IgD-negative memory B cell (primary cell): ENCODE results near the gene CLCN5. TPM values are rescaled to one million over a fixed set of nuclear protein-coding genes. Genes with fewer than 3 reads are reported as not detected.

Source experiments
- H3K27ac Mint-ChIP-seq, 3 donors: one replicate each; pipeline ENCODE4 v1.8.0; 2020 to 2022; ENCODE audit warnings: mild to moderate bottlenecking in 3 of 3, mixed read lengths in 3 of 3, moderate library complexity in 1 of 3
- H3K27me3 Mint-ChIP-seq: one replicate; pipeline ENCODE4 v1.8.0; 2021; ENCODE audit warnings: mixed read lengths
- H3K36me3 Mint-ChIP-seq: one replicate; pipeline ENCODE4 v1.8.0; 2020; ENCODE audit warnings: mild to moderate bottlenecking, mixed read lengths
- H3K4me1 Mint-ChIP-seq, 3 donors: one replicate each; pipeline ENCODE4 v1.8.0; 2020 to 2022; ENCODE audit warnings: mixed read lengths in 3 of 3, mild to moderate bottlenecking in 1 of 3
- H3K4me3 Mint-ChIP-seq, 4 donors: one replicate each; pipeline ENCODE4 v1.8.0; 2020 to 2022; ENCODE audit warnings: mild to moderate bottlenecking in 4 of 4, mixed read lengths in 4 of 4, moderate library complexity in 3 of 4
- H3K9me3 Mint-ChIP-seq, 3 donors: one replicate each; pipeline ENCODE4 v1.8.0; 2020 to 2021; ENCODE audit warnings: mixed read lengths in 3 of 3, mild to moderate bottlenecking in 1 of 3
- polyA plus RNA-seq: library from polyadenylated mRNA; unstranded; fragments of 300-500 nt; fragmentation: Illumina TruSeq; gene quantifications from one replicate; pipeline ENCODE4 v1.2.3, GENCODE V29; 2021

The CLCN5 gene
- polyA plus RNA-seq, 1 donor from 2014 or later, result 0.56 TPM

DNA sequence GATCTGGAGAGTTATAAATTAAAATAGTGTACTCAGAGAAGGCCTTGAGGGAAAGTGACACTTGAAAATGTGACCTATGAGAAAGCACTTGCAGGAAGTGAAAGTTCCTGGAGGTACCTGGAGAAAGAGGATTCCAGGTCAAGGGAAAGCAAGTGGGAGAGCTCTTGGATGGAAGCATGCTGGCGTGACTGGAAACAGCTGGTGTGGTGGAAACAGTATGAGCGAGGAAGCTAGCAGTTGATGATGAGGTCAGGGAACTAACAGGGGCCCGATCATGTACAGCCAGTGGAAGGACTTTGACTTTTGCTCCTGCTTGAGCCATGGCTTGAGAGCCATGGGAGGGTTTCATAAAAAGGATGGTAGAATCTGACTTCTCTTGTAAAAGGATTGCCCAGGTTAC lies 9.5 kb upstream of the CLCN5 start:
- Mint-ChIP-seq H3K4me3 (no peak overlapping the region), H3K36me3 (no peaks in the 10 kb centered on the region), H3K9me3 (no peaks in the 10 kb centered on the region), H3K4me1 (peaks cover 4 to 7% (median 5%) of the 10 kb centered on the region in 3 donors), H3K27me3 (no peaks in the 10 kb centered on the region), H3K27ac (no peak overlapping the region)

DNA sequence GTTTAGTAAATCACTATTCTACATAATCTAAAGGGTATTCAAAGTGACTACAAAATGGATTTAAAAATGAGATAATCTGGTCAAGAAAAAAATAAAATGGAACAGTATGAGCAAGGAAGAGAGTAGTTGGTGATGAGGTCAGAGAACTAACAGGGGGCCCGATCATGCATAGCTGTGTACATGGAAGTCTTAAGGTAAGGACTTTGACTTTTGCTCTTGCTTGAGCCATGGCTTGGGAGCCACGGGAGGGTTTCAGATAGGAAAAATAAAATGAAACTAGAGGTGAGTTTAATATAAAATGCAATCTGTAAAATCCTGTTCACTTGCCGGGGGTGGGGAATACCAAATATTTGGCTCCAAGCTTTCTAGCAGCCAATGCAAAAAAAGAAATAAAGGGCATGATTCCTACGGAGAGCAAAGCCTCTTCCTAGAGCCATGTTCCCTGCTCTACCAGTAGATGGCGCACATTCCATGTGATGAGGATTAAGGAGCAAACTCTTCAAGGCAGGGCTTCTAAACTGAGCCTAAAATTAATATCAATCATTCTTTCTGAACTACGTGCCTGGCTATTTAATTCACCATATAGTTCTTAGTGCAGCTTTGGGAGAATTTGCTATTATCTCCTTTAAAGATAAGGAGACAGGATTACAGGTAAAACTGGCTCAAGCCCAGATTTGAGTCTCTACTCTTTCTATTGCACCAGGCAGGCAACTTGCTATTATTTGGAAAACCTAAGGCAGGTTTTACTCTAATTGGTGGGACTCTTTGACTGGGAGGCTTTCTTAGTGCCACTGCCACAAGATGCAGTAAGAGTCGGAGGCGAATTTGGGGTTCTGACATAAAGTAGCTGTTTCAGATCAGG lies 6.8 kb upstream of the CLCN5 start:
- Mint-ChIP-seq H3K4me3 (no peak overlapping the region), H3K4me1 (peaks cover 0 to under 1% (median 0%) of the 10 kb centered on the region in 3 donors), H3K36me3 (no peaks in the 10 kb centered on the region), H3K9me3 (no peaks in the 10 kb centered on the region), H3K27ac (no peak overlapping the region), H3K27me3 (no peaks in the 10 kb centered on the region)

DNA sequence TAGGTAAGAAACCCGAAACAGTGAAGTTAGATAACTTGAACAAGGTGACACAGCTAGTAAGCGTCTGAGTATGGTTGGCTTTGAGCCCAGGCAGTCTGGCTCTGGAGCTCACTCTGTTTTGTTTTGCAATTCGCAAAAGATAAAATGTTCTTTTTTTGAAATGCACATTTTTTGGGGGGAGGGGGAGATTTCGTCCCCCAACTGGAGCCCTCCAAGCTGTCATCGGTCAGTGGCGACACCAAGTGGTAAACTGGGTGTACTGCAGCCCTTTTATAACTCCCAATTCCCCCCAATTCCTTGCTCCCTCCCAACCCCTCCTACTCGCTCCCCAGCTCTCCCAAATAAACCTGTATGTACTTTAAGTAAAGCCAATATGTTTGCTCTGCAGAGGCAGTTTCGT lies 2.8 kb upstream of the CLCN5 start:
- Mint-ChIP-seq H3K4me1 (peaks cover 0 to 11% (median 6%) of the 10 kb centered on the region in 3 donors), H3K27ac (no peak overlapping the region), H3K36me3 (no peaks in the 10 kb centered on the region), H3K27me3 (peaks cover 4% of the 10 kb centered on the region), H3K9me3 (no peaks in the 10 kb centered on the region), H3K4me3 (no peak overlapping the region)

DNA sequence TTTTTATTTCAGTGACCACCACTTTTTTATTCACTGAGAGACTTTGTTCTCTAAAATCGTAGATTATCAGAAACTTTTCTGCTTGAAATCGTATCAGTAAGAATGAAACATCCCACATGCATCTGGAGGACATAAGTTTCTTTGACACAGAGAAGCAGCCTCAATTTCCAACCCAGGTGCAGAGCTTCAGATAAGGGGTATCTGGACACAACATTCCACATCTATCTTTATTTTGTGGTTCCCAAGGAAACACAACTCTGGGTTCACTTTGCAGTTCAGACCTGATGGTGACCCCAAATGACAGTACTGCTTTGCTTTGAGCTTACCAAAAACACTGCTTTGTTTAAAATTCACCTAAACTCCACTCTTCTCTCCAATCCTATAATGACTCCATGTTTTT lies 1.3 kb upstream of the CLCN5 start:
- peaks cover 4% of the 10 kb centered on the region for H3K27me3 Mint-ChIP-seq
- no peaks in the 10 kb centered on the region for H3K36me3 Mint-ChIP-seq
- H3K4me3 Mint-ChIP-seq, result no peak overlapping the region
- H3K4me1 Mint-ChIP-seq, result peaks cover 0 to 11% (median 6%) of the 10 kb centered on the region in 3 donors
- H3K9me3 Mint-ChIP-seq, result no peaks in the 10 kb centered on the region
- peak overlapping the region in 1 of 3 donors; percentile 57 for H3K27ac Mint-ChIP-seq

DNA sequence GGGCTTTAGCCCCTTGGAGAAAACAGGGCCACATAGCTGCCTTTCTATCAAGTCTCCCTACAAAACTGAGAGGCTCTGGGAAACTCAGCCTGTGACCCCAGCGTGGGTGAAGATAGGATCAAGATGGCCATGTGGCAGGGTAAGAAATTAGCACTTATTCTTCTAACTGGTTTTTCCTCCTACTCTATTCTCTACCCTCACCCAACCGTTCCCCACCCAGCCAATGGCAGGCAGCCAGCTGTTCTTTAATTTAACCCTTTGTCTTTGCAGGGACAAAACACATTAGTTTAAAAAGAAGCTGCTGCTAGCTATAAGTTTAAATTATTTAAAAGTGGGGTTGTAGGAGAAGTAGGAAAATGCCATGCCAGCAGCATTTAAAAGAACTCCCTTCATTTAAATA lies 2.8 kb downstream of the CLCN5 start:
- H3K27me3 Mint-ChIP-seq, result peaks cover 4% of the 10 kb centered on the region
- H3K4me1 Mint-ChIP-seq, result peaks cover 0 to 11% (median 6%) of the 10 kb centered on the region in 3 donors
- no peaks in the 10 kb centered on the region for H3K36me3 Mint-ChIP-seq
- H3K4me3 Mint-ChIP-seq, result peak overlapping the region in 1 of 4 donors; percentile 36
- no peaks in the 10 kb centered on the region for H3K9me3 Mint-ChIP-seq
- H3K27ac Mint-ChIP-seq, result no peak overlapping the region

- no peak overlapping the region for H3K4me3 Mint-ChIP-seq
- H3K27ac Mint-ChIP-seq, result no peak overlapping the region
- H3K9me3 Mint-ChIP-seq, result no peaks in the 10 kb centered on the region
- no peaks in the 10 kb centered on the region for H3K36me3 Mint-ChIP-seq
- H3K4me1 Mint-ChIP-seq, result no peaks in the 10 kb centered on the region
- H3K27me3 Mint-ChIP-seq, result no peaks in the 10 kb centered on the region
Observed at GRCh38 chrX:49930039-49930438, 7.6 kb downstream of the CLCN5 start.

DNA sequence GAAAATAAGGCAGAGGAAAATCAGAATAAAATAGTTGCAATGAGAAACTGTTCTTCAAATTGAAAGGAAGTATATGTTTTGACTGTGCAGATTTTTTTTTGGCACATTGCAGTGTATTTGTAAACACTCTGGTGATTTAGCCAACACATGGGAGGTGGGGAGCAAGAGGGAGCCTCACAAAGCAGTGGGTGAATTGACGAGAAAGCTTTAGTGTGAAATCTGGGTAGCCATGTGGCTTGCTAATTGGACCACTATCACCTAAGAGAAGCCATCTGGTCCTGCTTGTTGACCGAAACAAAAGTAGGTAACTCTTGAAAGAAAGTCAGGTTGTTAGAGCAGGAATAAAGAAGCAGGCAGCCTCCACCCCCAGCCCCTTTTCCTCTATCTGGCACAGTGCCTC lies 10.4 kb downstream of the CLCN5 start:
- Mint-ChIP-seq H3K36me3 (peaks cover 1% of the 10 kb centered on the region), H3K27ac (no peak overlapping the region), H3K4me3 (no peak overlapping the region), H3K4me1 (no peaks in the 10 kb centered on the region), H3K9me3 (peaks cover 0 to 2% (median 0%) of the 10 kb centered on the region in 3 donors), H3K27me3 (no peaks in the 10 kb centered on the region)

GRCh38 chrX:49934148-49934547 lies 11.8 kb downstream of the CLCN5 start:
- Mint-ChIP-seq H3K4me1 (no peaks in the 10 kb centered on the region), H3K27me3 (no peaks in the 10 kb centered on the region), H3K36me3 (peaks cover 1% of the 10 kb centered on the region), H3K27ac (no peak overlapping the region), H3K4me3 (no peak overlapping the region), H3K9me3 (peaks cover 0 to 2% (median 0%) of the 10 kb centered on the region in 3 donors)

DNA sequence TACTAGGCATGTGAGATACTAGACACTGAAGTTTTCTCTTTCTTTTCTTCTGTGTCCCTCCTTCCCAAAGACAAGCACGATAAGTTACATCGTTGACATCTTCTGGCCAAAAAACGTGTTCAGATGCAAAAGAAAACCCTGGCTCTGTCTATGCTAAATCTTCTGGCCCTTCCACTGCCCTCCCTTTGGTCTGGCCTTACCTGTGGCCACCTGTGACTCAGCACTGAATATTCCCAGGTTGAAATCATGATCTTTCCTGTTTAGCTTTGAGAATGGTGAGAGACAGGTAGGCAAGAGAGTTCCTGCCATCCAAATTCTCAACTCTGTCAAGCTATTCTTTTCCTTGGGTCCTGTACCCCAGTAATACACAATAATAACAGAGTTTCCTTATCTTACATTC lies 12.3 kb downstream of the CLCN5 start:
- Mint-ChIP-seq H3K36me3 (peaks cover 1% of the 10 kb centered on the region), H3K4me3 (no peak overlapping the region), H3K27me3 (no peaks in the 10 kb centered on the region), H3K9me3 (peaks cover 0 to 2% (median under 1%) of the 10 kb centered on the region in 3 donors), H3K4me1 (no peaks in the 10 kb centered on the region), H3K27ac (no peak overlapping the region)

DNA sequence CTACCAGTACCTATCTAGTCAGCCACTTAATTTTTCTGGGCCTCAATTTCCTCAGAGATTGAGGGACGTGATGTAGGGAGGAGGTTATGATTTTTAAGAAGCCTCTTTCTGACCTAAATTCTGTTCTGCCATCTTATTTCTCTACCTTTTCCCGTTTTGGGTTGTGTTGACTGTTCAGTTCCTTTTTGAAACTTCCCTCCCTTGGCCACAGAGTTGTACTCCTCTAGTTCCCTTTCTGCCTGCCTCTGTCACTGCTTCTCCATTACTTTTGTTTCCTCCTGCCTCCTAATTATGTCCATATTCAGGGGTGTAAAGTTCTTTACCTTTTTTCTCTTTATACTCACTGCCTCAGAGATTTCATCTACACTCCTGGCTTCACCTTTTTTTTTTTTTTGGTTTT lies 25.4 kb downstream of the CLCN5 start:
- H3K9me3 Mint-ChIP-seq, result peaks cover 0 to 2% (median 0%) of the 10 kb centered on the region in 3 donors
- no peaks in the 10 kb centered on the region for H3K27me3 Mint-ChIP-seq
- H3K27ac Mint-ChIP-seq, result peak overlapping the region in 1 of 3 donors; percentile 0
- H3K36me3 Mint-ChIP-seq, result peaks cover 1% of the 10 kb centered on the region
- H3K4me1 Mint-ChIP-seq, result peaks cover 0 to 6% (median 5%) of the 10 kb centered on the region in 3 donors
- H3K4me3 Mint-ChIP-seq, result no peak overlapping the region

DNA sequence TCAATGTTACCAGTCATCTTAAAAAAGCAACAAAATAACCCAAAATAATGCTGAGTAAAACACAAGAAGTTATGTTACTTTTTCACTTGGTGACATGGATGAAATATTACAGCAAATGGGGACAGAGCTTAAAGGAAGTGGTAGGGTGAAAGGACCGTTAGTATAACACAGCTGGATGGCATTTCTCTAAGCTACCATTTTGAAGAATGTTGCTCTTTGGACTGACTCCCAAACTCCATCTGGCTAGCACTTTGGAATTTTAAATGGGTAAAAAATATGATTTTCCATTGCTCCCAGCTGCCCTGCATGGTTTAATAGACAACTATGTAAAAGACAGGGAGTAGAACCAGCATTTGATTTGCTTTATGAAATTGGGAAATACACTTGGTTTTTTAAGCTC lies 27.6 kb downstream of the CLCN5 start:
- Mint-ChIP-seq H3K4me1 (peaks cover 0 to 6% (median 5%) of the 10 kb centered on the region in 3 donors), H3K4me3 (no peak overlapping the region), H3K9me3 (no peaks in the 10 kb centered on the region), H3K36me3 (peaks cover 1% of the 10 kb centered on the region), H3K27ac (no peak overlapping the region), H3K27me3 (no peaks in the 10 kb centered on the region)

- Mint-ChIP-seq H3K9me3 (peaks cover 0 to 2% (median 0%) of the 10 kb centered on the region in 3 donors), H3K27ac (no peak overlapping the region), H3K36me3 (peaks cover 1% of the 10 kb centered on the region)
Observed at GRCh38 chrX:49951524-49952193, 29.3 kb downstream of the CLCN5 start.

DNA sequence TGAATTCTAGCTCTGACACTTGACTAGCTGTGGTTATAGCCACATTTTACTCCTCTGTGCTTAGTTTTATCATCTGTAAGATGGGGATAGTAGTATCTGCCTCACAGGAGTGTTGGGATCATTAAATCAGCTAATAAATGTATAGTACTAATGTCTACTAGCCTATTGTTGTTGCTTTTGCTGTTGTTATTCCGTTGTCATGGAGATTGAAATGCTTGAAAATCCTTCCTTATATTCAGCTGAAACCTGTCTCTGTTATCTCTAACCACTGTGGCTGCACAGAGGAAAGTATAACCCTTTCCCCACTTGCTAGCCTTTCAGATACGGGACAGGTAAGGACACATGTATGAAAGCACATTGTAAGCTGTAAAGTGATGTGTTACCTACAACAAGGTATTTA lies 33.9 kb downstream of the CLCN5 start:
- no peak overlapping the region for H3K4me3 Mint-ChIP-seq
- H3K27me3 Mint-ChIP-seq, result no peaks in the 10 kb centered on the region
- no peak overlapping the region for H3K27ac Mint-ChIP-seq
- H3K4me1 Mint-ChIP-seq, result peaks cover 0 to 5% (median 0%) of the 10 kb centered on the region in 3 donors
- no peaks in the 10 kb centered on the region for H3K36me3 Mint-ChIP-seq
- H3K9me3 Mint-ChIP-seq, result peaks cover 0 to 2% (median 0%) of the 10 kb centered on the region in 3 donors

More at GRCh38 chrX:49951524-49952193, 29.3 kb downstream of the CLCN5 start:
- Mint-ChIP-seq H3K4me3 (no peak overlapping the region), H3K27me3 (no peaks in the 10 kb centered on the region), H3K4me1 (peaks cover 0 to 10% (median 5%) of the 10 kb centered on the region in 3 donors)

DNA sequence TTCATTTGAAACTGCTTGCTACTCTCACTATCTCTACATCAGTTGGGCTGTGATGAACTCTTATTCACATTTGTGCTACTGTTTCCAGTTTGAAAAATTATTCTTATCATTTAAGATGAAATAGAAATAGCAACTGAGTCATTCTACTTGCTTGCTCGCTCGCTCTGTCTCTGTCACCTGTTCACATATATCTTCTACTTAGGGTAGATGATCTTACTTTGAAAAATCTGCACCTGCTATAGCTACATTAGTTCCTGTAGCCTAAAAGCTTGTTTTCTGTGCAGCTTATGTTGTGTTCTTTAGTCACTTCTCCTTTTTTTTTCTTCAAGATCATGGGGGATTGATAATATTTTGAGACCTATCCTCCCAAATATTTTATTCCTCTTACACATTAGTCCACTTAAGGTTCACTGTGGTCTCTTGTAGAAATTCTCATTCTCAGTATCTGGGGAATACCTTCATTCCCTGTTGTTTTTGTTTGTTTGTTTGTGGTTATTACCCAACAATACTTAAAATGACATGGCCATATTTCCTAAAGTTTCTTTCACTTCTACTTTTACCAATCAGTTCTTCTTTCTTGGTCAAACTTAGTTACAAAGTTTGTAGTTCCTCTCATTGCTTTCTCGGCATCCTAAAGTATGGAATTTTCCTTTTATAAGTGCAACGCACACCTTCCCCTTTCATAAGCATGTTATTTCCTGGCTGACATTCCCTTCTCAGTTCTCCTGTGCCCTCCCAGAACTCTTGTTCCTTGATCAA lies 36.5 kb downstream of the CLCN5 start:
- H3K9me3 Mint-ChIP-seq, result peaks cover 0 to 2% (median 0%) of the 10 kb centered on the region in 3 donors
- no peaks in the 10 kb centered on the region for H3K27me3 Mint-ChIP-seq
- H3K4me3 Mint-ChIP-seq, result peak overlapping the region in 2 of 4 donors; percentile 50 to 58
- no peaks in the 10 kb centered on the region for H3K36me3 Mint-ChIP-seq
- H3K27ac Mint-ChIP-seq, result no peak overlapping the region
- peaks cover 0 to 5% (median 0%) of the 10 kb centered on the region in 3 donors for H3K4me1 Mint-ChIP-seq

DNA sequence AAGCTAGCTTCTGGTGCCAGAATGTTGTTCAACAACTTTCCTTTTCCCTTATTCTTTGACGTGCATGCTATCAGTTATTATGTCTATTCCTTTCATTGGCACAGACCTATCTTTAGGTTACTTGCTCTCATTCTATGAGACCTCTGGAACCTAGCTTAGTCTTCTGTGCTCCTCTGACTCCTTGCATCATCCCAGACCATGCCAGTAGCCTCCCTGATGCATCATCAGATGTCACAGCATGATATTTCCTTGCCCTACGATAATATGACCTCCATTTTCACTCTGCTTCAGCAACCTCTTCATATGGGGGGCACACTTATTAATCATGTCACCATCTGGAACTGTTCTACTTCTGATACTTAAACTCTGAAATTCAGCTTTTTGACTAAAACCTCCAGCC lies 37.2 kb downstream of the CLCN5 start:
- Mint-ChIP-seq H3K27ac (no peak overlapping the region), H3K9me3 (peaks cover 0 to 2% (median 0%) of the 10 kb centered on the region in 3 donors), H3K4me3 (no peak overlapping the region), H3K36me3 (no peaks in the 10 kb centered on the region), H3K4me1 (peaks cover 0 to 5% (median 0%) of the 10 kb centered on the region in 3 donors), H3K27me3 (no peaks in the 10 kb centered on the region)
